GM21737 (cell line): ENCODE measurements around the gene TXNDC11.

Source experiments
- ATAC-seq: cut with Tn5 transposase; IDR thresholded peaks from one replicate; pipeline ENCODE4 v1.9.1; 2021; ENCODE audit warnings: mild to moderate bottlenecking, moderate library complexity; ENCODE audit not compliant: unreplicated experiment

TXNDC11 gene

DNA sequence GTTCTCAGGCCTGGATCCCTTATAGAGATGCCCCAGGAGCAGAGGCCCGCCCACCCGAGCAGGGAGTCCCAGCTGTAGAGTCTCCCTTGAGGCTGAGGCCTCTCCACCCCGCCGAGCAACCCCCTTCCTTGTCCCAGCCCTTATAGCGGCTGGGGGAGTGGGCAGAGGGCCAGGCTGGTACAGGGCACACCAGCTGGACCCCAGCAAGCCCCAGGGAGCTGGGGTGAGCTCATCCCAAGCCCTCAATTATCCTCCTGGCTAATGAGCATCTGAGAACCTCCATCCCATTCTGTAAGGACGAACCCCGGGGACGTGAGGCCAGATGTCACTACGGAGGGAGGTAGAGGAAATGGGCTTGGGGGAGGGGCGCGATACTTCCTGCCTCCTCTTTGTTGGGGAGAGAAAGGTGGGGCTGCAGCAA, 77.6 kb downstream of the TXNDC11 start:
- ATAC-seq: no peak

DNA sequence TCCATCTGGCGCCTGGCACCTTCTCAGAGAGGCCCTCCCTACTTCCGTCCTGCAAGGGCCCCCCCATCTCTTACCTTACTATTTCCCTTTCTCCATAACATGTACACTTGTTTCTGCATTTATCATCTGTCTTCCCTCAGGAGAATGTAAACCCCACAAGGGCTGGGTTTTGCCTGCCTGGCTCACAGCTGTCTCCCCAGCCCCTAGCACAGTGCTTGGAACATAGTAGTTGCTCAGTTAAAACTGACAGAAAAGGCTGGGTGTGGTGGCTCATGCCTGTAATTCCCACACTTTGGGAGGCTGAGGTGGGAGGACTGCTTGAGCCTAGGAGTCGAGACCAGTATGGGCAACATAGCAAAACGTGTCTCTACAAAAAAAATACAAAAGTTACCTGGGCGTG, 80.1 kb downstream of the TXNDC11 start:
- no peak for ATAC-seq

DNA sequence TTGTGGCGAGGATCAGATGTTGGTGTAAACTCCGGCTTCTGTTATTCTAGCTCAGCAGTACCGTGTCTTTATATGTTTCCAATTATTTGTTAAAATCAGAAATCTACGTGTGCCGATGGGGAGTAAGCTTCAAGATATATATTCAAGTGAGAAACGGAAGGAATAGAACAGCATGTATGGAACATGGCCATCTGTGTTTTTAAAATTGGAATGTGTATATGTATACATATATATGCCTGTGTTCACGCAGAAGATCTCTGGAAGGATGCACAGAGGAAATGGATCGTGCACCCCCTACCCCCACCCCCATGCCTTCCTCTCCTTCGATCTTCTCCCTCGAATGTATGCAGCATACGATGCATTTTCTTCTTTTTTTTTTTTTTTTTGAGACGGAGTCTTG, 82.1 kb downstream of the TXNDC11 start:
- no peak for ATAC-seq

DNA sequence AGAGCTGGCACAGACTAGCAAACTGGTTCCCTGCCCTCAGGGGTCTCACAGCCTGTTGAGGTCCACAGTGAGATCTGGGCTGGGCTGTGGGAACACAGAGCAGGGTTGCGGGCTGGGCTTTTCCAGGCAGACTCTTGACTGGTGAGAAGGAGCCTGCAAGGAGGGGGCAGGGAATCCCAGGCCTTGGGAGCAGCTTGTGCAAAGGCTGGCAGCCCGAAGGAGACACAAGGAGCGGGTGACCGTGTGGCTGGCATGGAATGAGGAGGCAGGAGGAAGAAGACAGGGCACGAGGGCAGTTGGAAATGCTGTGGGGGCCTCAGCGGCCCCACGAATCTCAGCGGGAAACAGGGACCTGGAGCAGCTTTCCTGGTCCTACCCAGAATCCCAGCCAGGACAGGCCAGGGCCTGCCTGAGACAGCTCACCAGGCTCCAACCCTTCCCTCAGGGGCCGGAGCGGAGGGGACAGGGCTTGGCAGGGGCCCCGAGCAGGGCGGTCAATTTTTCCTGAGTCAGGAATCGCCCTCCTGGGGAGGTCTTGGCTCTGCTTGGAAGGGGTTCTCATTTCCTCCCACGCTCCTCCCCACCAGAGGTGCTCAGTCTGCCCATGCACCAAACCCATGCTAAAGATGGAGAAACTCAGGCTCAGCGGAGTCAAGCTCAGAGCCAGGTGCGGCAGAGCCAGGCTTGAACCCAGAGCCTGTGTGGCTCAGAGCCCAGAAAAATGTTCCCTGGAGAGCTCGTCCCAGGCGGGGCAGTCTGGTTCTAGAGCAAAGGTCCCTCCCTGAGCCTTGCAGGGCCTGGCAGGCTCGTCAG, 83.6 kb downstream of the TXNDC11 start:
- no peak for ATAC-seq

DNA sequence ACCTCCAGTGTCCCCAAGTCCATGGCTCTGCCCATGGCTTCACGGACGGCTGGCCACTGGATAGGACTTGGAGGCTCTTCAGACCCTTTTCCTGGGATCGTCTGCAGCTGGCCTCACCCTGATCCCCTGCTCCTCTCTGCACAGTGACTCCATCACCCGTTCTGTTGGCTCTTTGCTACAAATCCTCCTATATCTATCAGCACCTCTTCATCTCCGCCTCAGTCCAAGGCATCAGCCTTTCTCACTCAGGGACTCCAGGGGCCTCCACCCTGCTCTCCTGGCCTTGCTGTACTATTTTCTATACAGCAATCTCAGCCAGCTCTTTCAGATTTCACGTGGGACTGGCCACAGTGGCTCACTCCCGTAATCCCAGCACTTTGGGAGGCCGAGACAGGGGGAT, 85.1 kb downstream of the TXNDC11 start:
- ATAC-seq: no peak

DNA sequence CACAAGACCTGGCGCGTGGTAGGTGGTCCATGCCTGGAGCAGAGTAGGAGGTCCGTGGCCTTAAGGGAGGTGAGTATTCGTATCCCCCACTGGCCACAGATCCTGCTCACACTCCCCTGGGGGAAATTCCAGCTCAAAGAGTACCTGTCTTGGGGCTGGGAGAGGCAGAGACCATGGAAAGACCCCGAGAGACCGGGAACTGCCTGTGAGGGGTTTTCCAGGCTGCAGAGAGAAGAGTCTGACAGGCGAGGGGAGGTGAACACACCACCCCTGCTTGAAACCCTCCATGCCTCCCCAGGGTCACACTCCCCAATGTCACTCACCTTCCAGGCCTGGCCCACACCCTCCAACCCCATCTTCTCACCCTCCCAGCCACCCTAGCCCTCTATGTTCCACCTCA, 87.0 kb downstream of the TXNDC11 start:
- no peak for ATAC-seq

DNA sequence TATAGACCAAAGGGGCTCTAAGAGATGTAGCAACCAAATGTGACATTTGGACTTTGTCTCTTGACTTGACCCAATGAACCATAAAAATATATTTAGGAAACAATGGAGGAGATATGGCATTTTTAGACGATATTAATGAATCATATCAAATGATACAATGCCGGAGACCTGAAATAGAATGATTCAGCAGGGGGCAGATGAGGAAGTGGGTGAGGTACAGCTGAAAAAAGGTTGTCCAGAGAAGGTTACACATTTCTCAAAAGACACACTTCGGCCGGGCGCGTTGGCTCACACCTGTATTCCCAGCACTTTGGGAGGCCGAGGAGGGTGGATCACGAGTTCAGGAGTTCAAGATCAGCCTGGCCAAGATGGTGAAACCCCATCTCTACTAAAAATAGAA, 90.9 kb downstream of the TXNDC11 start:
- no peak for ATAC-seq

DNA sequence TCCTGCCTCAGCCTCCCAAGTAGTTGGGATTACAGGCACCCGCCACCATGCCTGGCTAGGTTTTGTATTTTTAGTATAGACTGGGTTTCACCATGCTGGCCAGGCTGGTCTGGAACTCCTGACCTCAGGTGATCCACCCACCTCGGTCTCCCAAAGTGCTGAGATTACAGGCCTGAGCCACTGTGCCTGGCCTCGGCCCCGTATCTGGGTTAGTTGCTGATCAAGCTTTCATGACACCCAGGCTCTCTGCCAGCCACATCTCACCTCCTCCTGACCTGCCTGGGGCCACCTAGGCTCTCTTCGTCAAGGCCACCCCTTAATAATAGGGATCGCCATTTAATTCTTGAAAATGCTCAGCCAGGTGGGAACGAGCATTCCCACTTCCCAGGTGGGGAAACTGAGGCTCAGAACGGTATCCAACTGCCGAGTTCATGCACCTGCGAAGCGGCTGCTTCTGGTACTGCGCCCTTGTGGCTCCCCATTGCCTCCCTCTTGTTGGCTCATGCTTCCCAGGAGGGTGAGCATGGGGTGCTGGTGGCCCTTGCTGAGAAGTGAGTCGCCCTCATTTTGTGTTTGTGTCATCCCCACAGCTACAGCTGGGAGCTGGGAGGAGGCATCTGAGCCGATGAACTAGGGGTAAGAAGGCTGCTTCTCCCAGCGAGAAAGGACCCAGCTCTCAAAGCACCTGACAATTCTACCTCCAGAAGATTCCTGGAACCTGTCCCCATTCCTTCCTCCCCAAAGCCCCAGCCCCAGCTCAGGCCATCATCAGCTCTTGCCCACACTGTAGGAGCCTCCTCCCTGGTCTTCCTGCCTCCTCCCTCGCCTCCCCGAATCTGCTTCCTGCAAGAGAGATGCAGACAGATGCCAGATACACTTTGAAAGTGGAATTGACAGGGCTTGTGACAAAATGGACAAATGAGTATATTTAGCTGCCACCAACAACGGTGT, 91.7 kb downstream of the TXNDC11 start:
- ATAC-seq: no peak

DNA sequence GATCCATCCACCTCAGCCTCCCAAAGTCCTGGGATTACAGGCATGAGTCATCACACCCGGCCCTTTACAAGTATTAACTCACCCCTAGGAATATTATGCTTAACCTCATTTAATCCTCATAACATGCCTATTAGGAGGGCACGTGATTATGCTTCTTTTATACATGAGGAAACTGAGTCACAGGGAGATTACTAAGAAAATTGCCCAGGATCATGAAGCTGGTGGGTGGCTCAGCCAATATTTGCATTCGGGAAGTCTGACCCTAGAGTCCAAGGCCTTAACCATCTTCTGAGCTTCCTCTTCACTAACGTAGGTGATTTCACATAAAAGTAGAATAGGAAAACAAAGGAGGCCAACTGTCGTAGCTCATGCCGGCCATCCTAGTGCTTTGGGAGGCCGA, 93.4 kb downstream of the TXNDC11 start:
- no peak for ATAC-seq

DNA sequence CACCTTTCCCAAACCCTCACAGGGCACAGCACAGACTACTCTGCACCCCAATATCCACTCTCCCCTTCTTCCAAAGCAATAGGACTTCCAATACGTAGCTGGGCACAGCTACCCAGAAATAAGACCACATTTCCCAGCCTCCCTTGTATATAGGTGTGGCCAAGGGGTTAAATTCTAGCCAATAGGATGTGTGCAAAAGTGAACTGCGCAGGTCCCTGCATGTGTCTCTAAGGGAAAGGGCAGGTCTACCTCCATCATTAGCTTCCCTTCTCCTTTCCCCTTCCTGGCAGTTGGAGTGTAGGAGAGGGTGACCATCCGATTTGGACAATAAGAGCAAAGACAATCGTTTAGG, 99.9 kb downstream of the TXNDC11 start:
- no peak for ATAC-seq

DNA sequence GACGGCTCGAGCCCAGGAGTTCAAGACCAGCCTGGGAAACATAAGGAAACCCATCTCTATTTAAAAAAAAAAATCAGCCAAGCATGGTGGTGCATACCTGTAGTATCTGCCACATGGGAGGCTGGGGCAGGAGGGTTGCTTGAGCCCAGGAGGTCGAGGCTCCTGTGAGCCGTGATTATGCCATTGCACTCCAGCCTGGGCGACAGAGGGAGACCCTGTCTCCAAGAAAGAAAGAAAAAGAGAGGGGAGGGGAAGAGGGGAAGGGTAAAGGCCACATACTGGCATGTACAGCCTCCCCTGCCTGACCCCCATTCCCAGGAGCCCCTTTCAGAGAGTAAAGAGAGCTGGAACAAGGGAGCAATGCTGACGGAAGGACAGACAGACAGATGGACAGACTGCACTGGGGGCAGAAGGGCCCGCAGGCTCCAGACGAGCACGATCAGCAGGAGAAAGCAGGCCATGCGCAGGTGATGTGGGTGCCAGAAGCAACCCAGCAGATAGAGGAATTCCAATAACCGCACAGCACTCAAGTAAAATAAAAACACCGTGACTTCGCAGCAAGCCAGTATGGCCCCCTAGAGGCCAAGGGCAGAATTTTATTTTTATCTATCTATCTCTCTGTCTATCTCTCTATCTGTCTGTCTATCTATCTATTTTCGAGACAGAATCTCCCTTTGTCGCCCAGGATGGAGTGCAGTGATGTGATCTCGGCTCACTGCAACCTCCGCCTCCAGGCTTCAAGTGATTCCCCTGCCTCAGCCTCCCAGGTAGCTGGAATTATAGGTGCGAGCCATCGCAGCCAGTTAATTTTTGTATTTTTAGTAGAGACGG, 101.5 kb downstream of the TXNDC11 start:
- ATAC-seq: no peak

DNA sequence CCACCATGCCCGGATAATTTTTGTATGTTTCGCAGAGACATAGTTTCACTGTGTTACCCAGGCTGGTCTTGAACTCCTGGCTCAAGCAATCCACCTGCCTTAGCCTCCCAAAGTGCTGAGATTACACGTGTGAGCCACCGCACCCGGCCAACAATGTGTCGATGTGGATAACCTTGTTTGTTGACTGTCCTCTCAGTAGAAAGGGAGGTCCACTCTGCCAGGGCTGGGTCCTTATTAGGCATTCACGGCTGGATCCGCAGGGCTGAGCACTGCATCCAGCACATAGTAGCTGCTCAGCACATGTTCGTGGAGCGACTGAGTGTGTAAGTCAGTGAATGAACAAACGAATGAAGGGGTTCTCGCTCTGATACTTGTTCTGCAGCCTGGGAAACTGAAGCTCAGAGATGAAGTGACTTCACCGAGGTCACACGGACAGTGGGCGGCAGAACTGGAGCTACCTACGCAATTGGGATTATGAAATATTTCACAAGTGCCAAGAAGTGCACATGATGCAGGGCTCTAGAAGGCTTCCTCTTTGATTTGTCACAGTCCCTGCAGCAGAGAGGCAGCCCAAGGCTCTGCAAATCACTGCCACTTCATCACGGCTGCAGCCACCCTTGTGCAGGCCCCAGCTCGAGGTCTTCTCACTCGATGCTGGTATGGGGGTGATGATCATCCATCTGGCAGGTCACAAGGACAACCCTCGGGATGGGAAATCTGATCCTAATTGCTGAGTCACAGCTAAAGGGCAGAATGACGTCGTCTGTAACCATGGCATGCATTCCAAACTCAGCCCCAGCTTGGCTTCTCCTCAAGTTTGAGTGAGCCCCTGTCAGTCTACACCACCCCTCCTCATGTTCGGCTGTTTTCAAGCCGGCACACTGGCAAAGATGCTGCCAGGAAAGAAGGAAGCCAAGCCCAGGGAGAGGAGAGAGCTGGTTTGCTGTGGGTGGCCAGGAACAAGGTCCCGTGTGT, 102.4 kb downstream of the TXNDC11 start:
- no peak for ATAC-seq

DNA sequence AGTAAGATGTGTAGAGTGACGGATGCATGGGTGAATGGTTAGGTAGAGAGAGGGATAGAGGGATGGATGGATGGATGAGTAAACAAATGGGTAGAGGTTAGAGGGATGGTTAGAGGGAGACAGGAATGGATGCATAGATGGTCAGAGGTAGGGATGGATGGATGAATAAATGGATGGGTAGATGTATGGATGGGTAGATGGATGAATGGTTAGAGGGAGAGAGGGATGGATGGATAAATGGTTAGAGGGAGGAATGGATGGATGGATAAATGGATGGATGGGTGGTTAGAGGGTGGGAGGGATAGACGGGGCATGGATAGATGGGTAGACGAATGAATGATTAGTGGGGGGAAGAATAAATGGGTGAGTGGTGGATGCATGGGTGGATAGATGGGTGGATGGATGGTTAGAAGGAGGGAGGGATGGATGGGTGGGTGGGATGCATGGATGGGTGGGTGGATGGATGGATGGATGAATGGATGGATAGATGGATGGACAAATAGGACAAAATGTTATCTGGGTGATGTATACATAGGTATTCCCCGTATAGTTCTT, 103.6 kb downstream of the TXNDC11 start:
- ATAC-seq: no peak

DNA sequence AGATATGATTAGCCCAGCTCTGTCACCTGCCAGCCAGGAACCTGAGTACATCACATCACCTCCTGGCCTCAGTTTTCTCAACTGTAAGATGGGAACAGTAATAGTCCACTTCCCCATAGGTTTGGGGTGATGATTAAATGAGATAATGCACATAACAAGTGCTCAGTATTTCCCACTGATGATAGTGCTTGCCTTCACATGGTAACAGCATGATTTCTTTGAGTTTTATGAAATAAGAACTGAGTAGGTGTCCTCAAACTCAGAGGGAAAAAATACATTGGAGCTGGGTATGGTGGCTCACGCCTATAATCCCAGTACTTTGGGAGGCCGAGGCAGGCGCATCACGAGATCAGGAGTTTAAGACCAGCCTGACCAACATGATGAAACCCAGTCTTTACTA, 104.5 kb downstream of the TXNDC11 start:
- ATAC-seq: no peak

DNA sequence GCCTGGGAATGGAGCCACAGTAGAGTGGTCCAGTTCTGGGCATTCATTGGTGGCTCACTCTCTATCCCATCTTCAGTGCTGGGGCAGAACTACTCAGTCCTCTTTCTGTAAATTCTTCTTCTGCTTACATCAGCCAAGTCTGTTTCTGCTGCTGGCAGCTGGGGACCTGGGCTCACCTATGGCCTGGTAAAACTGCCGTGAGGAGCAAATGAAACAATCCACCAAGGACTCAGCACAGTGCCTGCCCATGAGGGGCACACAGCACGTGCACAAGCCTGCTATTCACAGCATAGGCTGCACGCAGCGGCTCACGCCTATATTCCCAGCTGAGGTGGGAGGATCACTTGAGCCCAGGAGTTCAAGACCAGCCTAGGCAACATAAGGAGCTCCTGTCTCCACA, 105.3 kb downstream of the TXNDC11 start:
- no peak for ATAC-seq

DNA sequence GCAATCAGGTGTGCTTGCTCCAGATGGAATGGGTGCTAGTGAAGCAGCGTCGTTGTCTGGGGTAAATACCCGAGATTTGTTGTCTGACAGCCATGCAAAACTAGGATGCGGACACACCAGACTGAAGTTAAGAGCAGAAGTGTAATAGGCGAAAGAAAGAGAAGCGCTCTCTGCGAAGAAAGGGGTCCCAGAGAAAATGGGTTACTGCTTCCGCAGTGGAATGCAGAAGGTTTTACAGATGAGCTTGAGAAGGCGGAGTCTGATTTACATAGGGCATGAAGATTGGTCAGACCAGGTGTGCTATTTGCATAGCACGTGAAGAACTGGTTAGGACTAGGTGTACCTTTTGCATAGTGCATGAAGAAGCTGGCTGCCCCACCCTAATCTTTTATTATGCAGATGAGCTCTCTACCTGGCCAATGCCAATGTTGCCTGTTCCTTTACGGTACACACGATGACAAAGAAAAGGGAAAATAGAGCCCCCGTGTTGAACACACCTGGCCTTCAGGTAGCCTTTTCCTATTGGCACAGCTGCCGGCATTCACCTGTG, 106.4 kb downstream of the TXNDC11 start:
- ATAC-seq: no peak

DNA sequence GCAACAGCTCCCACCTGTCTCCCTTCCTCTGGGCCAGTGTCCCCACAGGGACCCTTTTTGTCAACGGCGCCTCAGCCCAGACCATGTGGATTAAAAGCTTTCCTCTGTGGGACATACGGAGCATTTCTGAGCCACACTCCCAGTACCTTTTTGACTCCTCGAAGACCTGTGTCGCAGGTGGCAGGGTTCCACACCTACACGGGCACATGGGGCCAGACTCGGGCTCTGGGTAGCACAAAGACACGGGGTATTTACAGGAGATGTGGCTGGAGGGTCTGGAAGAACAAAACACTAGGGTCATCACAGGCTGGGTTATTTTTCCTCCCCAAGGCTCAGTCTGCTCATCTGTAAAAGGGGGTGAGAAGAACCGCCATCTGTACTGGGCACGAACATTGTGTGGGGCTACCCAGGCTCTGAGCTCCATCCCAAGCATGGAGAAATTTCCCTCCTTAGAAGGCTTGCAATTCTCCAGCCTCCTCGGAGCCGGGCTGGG, 106.9 kb downstream of the TXNDC11 start:
- ATAC-seq: no peak

DNA sequence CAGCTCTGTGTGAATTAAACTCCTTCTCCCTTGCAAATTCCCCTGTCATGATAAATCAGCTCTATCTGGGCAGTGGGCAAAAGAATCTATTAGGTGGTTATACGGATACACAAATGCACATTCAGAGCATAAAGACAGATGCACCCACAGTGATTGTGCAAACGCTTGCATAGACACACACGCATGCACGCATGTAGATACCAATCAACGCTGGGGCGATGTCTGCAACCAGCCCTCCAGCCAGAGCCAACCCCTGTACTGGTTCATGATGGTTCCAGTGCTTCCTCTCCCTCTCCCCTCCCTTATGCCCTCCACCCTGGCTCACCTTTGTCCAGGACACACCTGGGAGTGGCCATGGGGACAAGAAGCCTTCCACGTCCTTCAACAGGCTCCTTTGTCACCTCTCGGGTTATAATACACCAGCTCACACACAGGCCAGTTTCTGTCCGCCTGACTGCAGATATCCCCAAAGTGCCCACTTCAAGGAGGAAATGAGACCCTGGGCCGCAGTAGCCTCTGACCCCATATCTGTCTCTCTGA, 107.5 kb downstream of the TXNDC11 start:
- no peak for ATAC-seq

DNA sequence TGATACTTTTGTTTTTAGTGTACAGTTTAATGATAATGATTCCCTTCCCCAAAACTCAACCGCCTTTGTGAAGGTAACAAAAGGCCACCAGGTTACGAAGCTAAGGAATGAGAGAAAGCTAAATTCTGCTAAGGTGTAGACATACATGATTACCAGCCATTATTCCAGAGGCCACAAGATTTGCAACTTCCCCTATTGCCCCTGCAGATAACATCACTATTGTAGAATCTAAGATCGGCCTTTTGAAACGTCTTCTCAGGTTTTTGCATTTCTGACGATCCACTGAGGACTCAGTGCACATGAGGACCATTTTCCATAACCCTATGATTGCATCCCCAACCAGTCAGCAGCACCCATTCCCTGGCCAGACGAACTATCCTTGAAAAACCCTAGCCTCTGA, 108.3 kb downstream of the TXNDC11 start:
- no peak for ATAC-seq
